HG03103 (cell line): ENCODE measurements around the gene CTSA.
A peak's percentile ranks its signal among the peaks of the same experiment; 100 is the strongest.

Source experiments
- ATAC-seq: cut with Tn5 transposase; IDR thresholded peaks from one replicate; pipeline ENCODE4 v1.9.1; 2021; ENCODE audit warnings: low read depth; ENCODE audit not compliant: unreplicated experiment

The CTSA gene

GRCh38 chr20:45934586-45935415 is 43.7 kb downstream of the CTSA start, which contains the start of gene PCIF1:
Gene PCIF1 (plus strand): TSS chr20:45934683. CDS start chr20:45939000, 4,317 bp downstream.
- peak; percentile 74 for ATAC-seq

- ATAC-seq = no peak
Observed at GRCh38 chr20:45935416-45936046, 44.4 kb downstream of the CTSA start.

GRCh38 chr20:45937765-45938164 is 46.6 kb downstream of the CTSA start:
- no peak for ATAC-seq

GRCh38 chr20:45938727-45939438 is 47.7 kb downstream of the CTSA start:
- no peak for ATAC-seq

- no peak for ATAC-seq
Observed at GRCh38 chr20:45940053-45940452, 48.9 kb downstream of the CTSA start.

- no peak for ATAC-seq
Observed at GRCh38 chr20:45940469-45940868, 49.3 kb downstream of the CTSA start.

- no peak for ATAC-seq
Observed at GRCh38 chr20:45943613-45944012, 52.5 kb downstream of the CTSA start.

GRCh38 chr20:45944151-45944964 is 53.2 kb downstream of the CTSA start:
- ATAC-seq = no peak

GRCh38 chr20:45944965-45945677 is 54.0 kb downstream of the CTSA start:
- no peak for ATAC-seq

- no peak for ATAC-seq
Observed at GRCh38 chr20:45945678-45946148, 54.6 kb downstream of the CTSA start.

GRCh38 chr20:45946149-45946970 is 55.2 kb downstream of the CTSA start:
- ATAC-seq = no peak

GRCh38 chr20:45947110-45947866 is 56.2 kb downstream of the CTSA start:
- ATAC-seq = no peak

- no peak for ATAC-seq
Observed at GRCh38 chr20:45948261-45948733, 57.2 kb downstream of the CTSA start.
